GM18858 (cell line): ENCODE measurements around the gene SYNE2.
A peak's percentile ranks its signal among the peaks of the same experiment; 100 is the strongest.
"Not testable (repeated sequence)": the region's sequence is repeated elsewhere in the genome, so short reads cannot be mapped to it uniquely, and the experiment has no call there.

Experiments
- ATAC-seq: cut with Tn5 transposase; IDR thresholded peaks from one replicate; pipeline ENCODE4 v1.9.1; 2021; ENCODE audit not compliant: unreplicated experiment

The SYNE2 gene

DNA sequence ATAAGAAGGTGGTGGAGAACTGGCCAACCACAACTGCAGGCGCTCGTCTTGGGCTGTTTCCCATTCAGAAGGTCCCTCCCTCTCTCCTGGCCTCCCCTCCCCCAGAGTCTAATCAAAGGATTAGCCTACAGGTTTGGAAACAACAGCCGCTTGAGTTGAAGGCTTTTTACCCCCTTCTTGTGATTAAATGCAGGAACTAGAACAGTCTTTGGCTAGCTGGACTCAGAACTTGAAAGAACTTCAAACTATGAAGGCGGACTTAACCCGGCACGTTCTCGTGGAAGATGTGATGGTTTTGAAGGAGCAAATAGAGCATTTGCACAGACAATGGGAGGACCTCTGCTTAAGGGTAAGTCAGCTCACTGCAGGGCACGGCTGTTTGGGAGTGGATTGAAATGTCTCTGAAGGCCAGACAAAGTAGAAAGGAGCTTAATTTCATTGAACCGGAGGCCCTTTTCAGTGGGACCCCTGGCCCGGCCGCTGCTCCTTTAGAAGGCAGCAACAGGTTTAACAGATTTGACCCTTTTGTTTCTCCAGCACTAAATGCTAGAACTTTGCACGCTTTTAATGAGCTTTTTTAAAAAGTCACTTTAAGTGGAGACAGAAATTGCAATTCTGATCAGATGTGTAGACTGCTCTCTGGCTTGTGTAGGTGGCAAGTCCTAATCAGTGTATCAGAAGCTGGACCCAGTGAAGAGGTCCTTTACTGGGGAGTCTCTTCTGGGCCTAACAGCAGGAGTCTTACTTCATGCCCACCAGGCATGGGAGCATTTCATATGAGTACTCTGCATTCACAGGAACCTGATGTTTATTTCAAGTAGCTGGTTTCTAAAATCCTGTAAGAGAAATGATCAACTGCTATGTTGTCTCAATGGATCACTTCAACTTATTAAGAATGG, 333.7 kb downstream of the SYNE2 start:
- ATAC-seq, result no peak

DNA sequence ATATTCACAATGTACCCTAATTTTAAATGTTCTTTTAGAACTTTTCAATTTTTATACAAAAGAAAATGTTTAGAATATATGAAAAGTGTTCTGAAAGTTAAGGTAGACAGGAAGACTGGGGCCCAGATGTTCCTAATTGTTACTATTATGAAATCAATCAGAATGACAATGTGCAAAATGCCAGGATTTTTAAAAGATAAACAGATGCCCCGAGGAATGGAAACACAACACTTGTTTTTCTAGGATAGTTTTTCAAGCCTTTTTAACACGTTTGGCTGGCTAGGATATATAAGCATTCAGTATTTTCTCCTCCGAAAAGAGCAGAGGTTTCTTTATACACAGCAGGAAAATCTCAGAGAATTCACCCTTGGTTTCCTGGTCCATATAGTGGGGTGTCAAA, 334.5 kb downstream of the SYNE2 start:
- ATAC-seq, result no peak

DNA sequence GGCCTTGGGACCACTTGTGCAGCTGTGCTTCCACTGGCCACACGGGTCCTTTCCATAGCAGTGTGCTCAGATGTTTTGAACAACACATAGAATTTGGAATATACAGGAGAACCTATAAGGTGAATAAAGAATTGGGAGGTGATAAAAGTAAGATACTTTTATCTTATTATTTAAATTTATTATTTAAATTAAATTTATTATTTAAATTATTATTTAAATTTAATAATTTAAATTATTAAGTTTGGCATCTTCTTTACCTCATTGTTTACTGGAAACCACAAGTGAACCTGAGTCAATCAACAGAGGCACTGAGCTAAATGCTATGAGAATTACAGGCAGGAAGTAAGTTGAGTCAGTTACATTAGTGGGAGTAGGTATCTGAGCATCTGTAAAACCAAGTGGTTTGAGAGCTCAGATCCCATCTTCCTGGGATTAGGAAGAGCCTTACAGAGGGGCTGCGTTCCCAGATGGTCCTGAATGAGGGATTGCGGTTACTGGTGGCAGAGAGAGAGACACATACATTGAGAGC, 338.2 kb downstream of the SYNE2 start:
- ATAC-seq, result no peak

DNA sequence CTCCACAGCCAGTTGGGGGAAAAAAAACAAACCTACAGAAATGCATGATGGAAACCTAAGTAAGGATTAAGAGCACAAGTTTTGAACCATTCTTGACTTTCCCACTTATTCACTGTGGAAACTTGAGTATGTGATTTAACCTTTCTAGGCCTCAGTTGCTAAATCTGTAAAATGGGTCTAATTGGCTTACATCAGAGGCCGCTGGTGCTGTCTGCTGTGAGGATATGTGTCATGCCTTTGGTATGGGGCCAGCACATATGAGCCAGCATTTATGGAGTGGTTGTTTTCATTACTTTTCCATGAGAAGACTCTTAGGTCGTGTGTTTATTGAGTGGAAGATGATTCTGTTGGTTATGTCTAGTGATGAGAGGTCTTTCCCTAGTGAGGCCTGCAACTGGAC, 339.0 kb downstream of the SYNE2 start:
- no peak for ATAC-seq

DNA sequence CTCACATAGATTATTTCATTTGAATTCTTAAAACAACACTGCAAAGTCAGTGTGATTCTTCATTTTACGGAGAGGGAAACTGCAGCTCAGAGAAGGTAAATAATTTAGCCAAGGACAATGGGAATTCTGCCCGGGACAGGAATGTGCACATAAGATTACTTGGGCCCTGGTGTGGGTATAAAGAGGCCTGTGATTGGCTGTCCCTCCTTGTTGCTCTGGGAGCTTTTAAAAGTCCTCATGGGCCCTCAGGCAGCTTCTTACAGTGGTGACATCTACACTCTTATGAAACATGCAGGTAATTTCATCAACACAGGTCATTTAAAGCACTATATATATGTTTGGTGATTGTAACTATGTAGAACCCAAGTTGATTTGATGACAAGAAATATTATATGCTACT, 341.0 kb downstream of the SYNE2 start:
- no peak for ATAC-seq

DNA sequence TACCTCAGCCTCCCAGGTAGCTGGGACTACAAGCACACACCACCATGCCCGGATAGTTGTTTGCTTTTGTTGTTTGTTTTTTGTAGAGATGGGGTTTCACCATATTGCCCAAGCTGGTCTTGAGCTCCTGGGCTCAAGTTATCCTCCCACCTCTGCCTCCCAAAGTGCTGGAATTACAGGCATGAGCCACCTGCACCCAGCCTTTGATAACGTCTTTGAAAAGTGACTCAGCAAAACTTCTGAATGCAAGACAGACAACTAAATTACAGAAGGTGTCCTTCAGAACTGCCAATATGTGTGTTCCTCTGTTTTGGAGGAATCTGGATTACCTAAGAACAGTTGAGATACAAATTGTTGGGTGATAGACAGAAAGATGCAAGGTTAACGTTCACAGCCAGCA, 341.6 kb downstream of the SYNE2 start:
- no peak for ATAC-seq

DNA sequence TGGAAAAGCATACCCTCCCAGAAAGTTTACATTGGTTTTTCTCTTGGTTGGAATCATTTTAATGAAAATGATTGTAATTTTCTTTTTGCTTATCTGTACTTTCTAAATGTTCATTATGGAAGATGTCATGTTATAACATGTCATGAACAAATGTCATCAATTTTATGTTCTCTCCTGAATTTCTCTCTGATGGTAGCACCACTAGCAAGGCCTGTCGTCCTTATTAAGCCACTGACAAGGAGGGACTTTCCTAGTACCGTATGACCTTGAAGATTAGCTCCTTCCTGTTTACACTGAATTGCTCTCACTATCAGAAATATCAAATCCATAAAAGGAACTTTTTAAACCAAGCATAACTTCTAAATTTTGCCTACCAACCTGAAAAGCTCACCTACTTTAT, 342.4 kb downstream of the SYNE2 start:
- ATAC-seq, result no peak

DNA sequence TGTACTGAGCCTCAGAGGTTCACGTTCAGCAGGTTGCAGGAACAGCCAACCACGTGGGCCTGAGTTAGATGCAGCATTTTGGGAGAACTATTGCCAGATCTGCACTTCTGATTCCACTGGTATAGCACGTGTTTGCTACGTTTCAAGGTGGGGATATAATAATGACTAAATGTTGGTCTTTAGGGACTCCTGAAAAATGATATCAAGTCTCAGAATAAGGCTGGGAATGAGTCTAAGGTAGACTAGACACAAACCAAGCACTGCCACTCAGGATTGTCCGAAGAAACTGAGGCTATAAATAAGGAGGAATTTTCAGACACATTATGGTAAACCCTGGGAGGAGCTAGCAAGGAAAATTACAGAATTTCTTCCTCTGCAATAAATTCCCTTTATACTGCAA, 343.3 kb downstream of the SYNE2 start:
- no peak for ATAC-seq

DNA sequence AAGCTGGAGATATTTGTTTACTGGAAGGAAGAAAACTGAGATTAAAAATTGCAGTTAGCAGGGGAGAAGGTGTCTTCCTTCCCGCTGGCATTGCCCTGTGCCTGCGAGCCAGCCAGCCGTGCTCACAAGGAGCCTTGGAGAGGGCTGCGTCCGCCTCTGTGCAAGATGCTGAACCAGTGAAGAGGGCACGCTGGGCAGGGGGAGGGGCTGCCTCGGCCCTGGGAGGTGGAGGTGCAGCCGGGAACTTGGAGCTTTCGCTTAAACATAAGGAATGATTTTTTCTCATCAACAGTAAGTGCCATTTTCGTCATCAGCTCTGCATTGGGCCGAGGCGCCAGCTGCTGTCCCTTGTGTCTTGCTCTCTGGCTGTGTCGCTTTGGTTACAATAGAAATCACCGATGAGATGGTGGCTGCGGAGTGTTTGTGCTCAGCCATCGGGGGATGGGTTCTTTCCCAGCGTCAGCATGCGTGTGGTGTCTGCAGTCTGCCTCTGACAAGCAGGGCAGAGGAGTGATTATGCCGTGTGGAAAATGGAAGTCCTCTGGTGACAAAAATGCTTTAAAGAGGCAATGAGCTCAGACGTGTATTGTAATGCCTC, 344.1 kb downstream of the SYNE2 start:
- no peak for ATAC-seq

DNA sequence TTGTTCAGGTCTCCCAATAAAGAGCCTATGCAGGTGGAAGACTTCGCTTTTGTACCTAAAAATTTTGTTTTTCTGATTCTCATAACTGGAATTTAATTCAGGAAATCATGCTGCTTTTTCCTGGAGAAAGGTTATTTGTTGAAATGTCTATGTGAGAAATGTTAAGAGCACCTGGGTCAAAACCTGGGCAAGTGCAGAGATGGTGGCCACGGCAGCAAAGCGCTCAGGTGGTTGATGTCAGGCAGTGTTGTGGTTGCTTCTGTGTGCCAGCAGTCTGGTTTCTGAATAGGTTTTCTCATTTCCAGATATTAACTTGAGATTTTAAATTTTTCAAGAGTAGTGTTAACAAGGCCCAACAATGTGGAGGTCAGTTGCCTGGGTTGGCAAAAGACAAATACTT, 345.2 kb downstream of the SYNE2 start:
- ATAC-seq, result no peak

DNA sequence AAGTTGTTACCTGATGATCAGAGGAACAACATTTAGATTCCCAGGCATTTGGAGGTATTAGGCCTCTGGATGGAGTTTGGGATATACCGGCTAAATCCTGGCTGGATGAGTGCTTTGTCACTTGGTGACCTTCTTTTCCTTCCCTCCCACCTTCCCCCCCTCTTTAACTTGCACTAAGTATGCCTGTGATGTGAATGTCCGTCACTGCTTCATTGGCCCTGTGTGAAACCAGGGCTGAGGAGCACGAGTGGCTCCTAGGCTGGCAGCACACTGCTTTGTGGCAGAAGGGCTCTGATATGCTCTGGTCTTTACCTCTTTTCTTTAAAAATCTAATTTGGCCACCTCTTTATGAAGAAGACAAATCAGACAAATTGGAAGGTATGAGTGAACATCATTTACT, 345.7 kb downstream of the SYNE2 start:
- no peak for ATAC-seq

DNA sequence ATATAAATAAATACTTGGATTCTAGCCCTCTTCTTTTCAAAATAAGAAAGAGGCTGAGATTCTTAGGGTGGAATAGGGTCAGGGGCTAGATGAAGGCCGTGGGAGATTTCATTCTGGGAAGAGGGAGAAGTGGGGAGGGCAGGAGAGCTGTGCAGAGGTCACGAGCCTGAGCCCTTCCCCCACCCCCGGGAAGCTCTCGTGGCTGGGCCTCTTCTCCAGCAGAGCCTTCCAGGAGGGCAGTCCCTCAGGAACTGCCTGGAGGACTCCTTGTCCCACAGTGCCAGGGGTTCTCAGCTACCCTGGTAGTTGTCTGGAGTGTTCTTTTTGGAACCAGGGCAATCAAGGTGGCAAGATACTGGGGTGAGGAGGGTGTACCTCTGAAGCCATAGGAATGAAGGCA, 347.4 kb downstream of the SYNE2 start:
- ATAC-seq, result no peak

DNA sequence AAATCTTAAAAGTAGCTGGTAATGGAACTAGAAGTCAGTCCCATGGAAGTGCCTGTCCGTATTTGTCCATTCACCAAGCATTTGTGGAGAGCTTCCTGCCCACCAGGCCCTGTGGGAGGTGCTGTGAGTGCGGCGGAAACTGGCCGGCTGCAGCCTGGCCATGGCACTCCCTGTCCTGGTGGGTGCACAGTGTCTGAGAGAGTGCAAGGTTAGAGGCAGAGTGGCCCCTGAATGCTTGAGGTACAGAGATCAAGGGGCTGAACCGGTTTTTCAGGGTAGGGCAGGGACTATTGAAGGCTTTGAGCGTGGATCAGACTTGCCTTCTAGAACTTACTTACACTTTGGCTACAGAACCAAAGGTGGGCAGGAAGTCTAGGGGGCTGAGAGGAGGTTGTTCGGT, 348.5 kb downstream of the SYNE2 start:
- no peak for ATAC-seq

DNA sequence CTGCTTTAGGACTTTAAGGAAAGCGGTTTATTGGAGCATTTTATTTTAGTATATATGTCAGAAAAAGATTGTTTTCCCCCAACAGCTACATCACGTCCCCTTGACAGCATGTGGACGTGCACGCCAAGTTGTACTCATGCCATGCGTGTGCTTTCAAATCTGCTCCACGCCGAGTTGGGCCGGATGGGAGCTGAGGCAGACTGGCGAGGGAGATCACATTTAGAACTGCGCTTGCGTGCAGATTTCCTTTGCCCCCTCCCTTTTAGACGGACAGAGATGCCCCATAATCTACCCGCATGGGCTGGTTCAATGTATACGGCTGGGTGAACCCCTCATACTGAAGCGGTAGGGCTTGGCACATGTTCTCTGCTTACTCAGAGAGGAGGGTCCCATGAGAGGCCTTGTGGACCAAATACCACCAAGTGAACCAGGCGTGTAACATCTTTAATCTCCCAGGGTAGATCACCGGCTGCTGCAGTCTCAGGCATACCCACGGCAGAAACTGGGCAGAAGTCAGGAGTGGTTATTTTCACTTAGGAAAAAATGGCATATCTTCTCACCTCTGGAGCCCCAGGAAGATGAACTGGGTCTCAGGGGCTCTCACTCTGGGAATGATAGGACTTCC, 349.2 kb downstream of the SYNE2 start:
- ATAC-seq, result no peak

DNA sequence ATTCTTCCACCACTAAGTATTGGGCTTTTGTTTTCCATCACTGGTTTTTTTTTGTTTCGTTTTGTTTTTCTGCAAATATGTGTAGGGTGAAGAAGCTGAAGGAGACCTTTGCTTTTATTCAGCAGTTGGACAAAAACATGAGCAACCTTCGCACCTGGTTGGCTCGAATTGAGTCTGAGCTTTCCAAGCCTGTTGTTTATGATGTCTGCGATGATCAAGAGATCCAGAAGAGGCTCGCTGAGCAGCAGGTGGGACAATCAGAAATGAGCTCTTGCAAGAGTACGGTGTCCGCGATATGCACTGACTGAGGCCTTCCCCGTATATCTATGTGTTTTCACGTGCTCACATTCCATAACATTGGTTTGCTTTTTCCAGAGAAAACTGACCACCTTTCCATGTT, 349.9 kb downstream of the SYNE2 start:
- no peak for ATAC-seq

DNA sequence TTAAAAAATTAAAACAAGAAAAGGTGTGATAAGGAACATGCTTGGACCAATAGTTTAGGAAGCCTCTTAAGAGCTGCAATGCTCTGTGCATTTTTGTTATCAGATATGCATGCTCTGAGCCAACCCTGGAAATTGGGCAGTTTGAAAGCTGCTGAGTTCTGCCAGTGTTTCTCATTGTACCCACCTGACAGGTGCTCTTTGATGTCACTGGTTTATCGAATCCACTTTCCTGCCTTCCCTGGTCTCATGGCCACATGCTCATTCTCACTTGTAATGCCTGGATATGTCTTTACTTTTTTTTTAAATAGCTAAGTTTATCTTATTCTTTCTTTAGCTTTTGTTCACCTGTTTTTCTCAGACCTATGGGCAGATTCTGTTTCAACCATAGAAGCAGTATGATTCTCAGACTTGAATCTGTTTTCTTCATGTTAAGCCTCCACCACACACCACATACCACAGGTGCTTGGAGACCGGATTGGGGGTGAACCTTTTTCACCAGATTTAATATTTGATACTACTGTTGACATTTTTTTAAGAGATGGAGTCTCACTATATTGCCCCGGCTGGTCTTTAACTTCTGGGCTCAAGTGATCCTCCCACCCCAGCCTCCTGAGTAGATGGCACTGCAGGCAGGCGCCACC, 350.7 kb downstream of the SYNE2 start:
- no peak for ATAC-seq

DNA sequence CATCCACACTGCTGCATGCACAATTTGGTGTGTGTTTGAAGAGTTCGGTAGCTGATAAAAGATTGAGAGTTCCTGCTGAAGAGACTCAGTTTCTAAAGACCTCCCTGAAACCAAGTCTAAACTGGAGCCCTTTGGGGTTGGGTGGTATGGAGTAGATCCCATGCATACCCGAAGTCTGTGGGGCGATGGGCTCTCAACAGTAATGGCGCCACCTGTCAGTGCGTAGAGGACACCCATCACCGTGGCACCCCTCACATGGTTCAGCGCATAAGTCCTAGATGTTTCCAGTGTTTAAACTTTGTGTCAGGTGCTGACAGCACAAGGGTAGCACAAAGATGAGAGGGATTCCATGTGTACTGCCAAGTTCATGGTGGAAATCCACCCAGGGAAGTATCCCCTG, 355.5 kb downstream of the SYNE2 start:
- no peak for ATAC-seq

DNA sequence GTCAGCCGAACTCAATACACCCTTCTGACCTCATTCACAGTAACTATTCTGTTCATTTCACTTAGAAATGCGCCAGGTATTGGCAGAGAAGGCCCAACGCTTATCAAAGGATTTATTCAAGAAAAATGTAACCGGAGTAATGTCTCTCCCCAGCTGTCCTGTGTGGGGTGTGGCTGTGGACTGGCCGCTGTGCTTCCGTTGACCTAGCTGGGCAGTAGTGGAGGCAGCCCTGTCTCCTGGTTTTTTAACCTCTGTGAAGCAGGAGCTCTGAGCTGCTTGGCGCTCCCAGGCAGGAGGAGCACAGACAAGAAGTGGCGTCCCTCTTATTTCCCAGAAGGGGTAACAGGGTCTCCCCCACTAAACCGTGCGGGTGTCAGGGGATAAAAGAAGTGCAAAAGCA, 356.2 kb downstream of the SYNE2 start:
- ATAC-seq, result no peak

DNA sequence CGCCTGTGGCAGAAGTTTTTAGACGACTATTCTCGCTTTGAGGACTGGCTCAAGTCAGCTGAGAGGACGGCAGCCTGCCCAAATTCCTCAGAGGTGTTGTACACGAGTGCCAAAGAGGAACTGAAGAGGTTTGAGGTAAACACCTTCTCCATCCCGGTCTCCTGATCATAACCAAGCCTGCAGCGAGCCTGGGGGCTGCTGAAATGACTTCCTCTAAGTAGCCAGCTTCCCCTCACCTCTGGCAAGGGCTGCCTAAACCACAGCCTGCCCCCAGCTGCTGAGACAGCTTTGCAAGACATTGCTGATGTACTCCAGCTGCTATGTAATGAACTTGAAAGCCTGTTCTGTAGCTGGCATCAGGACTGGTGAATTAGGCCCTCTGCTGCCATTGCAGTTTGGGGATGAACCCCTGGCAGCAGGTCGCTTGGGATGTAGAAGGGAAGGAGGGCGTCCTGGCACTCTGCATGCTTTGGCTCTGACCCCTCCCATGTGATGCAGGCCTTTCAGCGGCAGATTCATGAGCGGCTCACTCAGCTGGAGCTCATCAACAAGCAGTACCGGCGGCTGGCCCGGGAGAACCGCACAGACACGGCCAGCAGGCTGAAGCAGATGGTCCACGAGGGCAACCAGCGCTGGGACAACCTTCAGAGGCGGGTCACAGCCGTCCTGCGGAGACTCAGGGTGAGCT, 356.8 kb downstream of the SYNE2 start:
- ATAC-seq, result peak; percentile 58

DNA sequence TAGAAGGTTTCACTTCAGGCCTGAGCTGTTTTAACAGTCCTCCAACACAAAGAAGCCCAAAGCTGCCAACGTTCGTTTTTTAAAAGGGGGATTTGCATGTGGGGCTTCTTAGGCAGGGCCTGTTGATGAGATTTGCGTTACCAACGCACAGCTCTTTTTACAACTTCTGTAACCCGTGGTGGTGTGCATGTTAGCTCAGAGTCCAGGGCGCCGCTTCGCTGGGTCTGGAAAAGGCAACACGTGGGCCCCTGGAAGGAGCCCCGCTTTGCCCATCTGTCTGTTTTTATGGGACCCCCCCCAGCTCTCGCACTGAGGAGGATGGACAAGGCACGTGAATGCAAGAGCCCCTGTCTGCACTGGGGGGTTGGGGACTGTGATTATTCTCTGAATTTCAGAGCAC, 357.4 kb downstream of the SYNE2 start:
- ATAC-seq, result no peak

DNA sequence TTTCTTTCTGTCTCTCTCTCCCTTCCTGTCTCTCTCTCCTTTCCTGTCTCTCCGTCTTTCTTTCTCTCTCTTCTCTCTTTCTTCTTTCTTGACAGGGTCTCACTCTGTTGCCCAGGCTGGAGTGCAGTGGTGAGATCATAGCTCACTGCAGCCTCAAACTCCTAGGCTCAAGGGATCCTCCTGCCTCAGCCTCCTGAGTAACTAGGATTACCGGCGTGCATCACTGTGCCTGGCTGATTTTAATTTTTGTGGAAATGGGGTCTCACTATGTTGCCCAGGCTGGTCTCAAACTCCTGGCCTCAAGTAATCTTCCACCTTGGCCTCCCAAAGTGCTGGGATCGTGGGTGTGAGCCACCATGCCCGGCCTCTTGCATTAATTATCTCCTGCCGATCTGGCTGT, 358.1 kb downstream of the SYNE2 start:
- ATAC-seq, result not testable (repeated sequence)
